Brain microvascular endothelial cell (primary cell): ENCODE measurements around the gene ZC3H11A.

Source experiments
- DNase-seq: peaks from one replicate; pipeline ENCODE4 v3.0.0-alpha.2; 2020
- H3K27ac ChIP-seq: fragments of 250-450 bp; sonication (Bioruptor Pico); 2 replicates; pipeline ENCODE4 v1.5.1; 2020; ENCODE audit warnings: mild to moderate bottlenecking, moderate library complexity
- H3K27me3 ChIP-seq: fragments of 250-450 bp; sonication (Bioruptor Pico); replicated peaks from 2 replicates; pipeline ENCODE4 v1.5.1; 2020; ENCODE audit warnings: mild to moderate bottlenecking
- H3K36me3 ChIP-seq: fragments of 250-450 bp; sonication (Bioruptor Pico); replicated peaks from 2 replicates; pipeline ENCODE4 v1.5.1; 2020; ENCODE audit warnings: mild to moderate bottlenecking
- H3K4me3 ChIP-seq: 2 replicates; pipeline ENCODE4 v1.5.1; 2011; ENCODE audit warnings: low read depth, mild to moderate bottlenecking, control low read depth, low read length, moderate library complexity
- in situ Hi-C: cut with HindIII; loops from 2 replicates; pipeline ENCODE4 v1.10.0; 2017; ENCODE audit warnings: low sequenced_read_pairs, low pct_ligation_motif_present
- TF ChIP-seq, protein P1 (sequence below): IDR thresholded peaks from 2 replicates; pipeline ENCODE4 v1.5.1; 2011; ENCODE audit warnings: low read depth, mild to moderate bottlenecking, moderate library complexity, low read length, control low read depth, inconsistent platforms; ENCODE audit errors: missing control alignments

The ZC3H11A gene

DNA sequence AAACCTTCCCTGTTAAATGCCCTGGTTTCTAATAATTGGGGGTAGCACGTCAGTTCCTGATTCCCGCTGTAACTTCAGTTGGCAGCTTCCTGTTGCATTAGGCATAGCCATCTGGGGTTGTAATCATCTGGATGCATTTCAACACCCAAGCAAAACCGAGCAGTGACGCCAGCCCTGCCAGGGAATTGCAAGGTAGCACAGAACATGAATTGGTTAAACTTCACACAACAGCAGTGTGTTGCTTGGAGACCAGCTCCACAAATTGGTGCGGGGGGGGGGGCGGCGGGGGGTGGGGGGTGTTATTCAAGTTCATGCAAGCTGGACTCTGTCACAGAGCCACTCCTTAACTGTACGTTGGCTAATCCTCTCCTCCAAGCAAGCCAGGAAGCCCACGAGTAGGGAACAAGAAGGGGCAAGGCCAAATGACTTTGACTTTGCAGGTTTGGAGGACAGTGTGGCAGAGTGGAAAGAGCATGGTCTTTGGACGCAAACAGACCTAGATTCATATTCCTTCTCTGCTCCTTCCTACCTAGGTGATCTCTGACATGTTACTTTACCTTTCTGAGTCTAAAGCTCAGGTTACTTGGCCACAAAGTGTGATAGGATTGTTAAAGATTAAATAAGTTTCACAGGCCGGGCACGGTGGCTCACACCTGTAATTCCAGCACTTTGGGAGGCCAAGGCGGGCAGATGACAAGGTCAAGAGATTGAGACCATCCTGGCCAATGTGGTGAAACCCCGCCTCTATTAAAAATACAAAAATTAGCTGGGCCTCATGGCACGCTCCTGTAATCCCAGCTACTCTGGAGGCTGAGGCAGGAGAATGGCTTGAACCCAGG is 25.7 kb upstream of the ZC3H11A start:
- TF ChIP-seq, protein P1, sequence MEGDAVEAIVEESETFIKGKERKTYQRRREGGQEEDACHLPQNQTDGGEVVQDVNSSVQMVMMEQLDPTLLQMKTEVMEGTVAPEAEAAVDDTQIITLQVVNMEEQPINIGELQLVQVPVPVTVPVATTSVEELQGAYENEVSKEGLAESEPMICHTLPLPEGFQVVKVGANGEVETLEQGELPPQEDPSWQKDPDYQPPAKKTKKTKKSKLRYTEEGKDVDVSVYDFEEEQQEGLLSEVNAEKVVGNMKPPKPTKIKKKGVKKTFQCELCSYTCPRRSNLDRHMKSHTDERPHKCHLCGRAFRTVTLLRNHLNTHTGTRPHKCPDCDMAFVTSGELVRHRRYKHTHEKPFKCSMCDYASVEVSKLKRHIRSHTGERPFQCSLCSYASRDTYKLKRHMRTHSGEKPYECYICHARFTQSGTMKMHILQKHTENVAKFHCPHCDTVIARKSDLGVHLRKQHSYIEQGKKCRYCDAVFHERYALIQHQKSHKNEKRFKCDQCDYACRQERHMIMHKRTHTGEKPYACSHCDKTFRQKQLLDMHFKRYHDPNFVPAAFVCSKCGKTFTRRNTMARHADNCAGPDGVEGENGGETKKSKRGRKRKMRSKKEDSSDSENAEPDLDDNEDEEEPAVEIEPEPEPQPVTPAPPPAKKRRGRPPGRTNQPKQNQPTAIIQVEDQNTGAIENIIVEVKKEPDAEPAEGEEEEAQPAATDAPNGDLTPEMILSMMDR, result no peak
- Histone ChIP-seq H3K27me3 (no peaks in the 10 kb centered on the region), H3K4me3 (no peak overlapping the region), H3K36me3 (no peaks in the 10 kb centered on the region), H3K27ac (no peak overlapping the region)
- DNase-seq, result peak; percentile 38
- in situ Hi-C loops, result no loop called here

DNA sequence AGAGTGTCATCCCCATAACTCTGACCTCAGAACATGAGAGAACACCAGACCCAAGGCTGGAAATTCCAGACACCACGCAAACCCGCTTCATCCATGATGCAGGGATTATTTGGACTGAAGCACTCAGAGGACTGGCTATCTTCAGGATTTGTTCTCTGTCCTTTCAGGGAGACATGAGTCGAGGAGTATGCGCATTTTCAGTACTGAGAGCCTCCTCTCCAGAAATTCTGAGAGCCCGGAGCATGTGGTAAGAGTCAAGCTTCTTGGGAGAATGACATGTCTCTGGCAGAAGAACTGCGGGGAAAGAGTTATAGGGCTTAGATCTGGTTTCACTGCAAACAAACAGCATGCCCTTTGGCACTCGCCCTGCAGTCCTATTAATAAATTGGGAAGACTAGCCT is 23.5 kb upstream of the ZC3H11A start:
- DNase-seq, result peak; percentile 23
- no peak overlapping the region for H3K27ac ChIP-seq
- in situ Hi-C loops, result no loop called here
- H3K4me3 ChIP-seq, result no peak overlapping the region
- TF ChIP-seq, protein P1, result no peak
- H3K36me3 ChIP-seq, result no peaks in the 10 kb centered on the region
- no peaks in the 10 kb centered on the region for H3K27me3 ChIP-seq

DNA sequence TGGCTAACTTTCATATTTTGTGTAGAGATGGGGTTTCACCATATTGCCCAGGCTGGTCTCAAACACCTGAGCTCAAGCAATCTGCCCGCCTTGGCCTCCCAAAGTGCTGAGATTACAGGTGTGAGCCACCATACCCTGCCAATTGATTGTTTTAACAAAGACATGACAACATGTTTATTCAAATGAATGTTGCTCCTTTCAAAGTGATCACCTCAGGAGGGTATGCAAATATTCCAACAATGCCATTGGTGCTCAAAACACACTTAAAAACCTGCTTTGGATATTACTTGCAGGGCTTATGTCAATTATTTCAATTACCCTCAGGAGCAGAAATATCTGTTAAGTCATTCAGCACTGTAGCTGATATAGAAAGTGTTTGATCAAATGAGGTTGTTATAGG is 22.6 kb upstream of the ZC3H11A start:
- Histone ChIP-seq H3K36me3 (no peaks in the 10 kb centered on the region), H3K27ac (no peak overlapping the region), H3K4me3 (no peak overlapping the region), H3K27me3 (no peaks in the 10 kb centered on the region)
- TF ChIP-seq, protein P1, result no peak
- in situ Hi-C loops, result no loop called here
- DNase-seq, result no peak

DNA sequence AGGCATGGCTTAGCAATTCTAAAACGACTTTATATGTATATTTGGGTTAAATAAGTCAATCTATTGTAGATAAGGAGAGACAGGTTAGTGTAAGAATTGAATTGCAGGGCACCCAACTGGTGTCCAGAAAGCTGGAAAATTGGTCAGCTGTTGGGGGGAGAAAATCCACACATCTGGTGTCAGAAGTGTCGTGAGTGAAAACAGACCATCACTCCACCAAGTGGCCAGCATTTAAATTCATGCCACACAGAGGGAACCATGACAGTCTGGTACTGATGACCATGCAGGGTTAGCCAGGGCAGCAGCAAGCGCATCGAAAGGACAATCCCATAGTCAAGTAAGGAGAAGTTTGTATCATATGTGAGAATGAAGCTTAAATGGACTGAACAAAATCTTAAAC is 18.8 kb upstream of the ZC3H11A start:
- Histone ChIP-seq H3K36me3 (no peaks in the 10 kb centered on the region), H3K27ac (no peak overlapping the region), H3K27me3 (no peaks in the 10 kb centered on the region), H3K4me3 (no peak overlapping the region)
- no peak for DNase-seq
- in situ Hi-C loops, result no loop called here
- TF ChIP-seq, protein P1, result peak; percentile 26

DNA sequence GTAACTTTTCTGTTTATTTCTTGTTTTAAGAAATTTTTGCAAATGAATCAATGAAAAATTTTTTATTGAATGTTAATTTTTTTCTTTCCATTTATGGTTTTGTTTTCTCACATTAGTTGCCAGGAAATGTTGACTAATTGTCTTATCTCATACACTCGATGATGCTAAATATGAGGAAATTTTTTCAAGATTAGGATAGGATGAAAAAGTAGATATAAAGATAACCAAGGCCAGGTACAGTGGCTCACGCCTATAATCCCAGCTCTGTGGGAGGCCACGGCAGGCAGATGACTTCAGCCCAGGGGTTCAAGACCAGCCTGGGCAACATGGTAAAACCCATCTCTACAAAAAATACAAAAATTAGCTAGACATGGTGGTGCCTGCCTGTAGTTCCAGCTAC is 17.8 kb upstream of the ZC3H11A start:
- Histone ChIP-seq H3K27me3 (no peaks in the 10 kb centered on the region), H3K36me3 (no peaks in the 10 kb centered on the region), H3K4me3 (no peak overlapping the region), H3K27ac (no peak overlapping the region)
- no peak for DNase-seq
- TF ChIP-seq, protein P1, result no peak
- in situ Hi-C loops, result no loop called here

DNA sequence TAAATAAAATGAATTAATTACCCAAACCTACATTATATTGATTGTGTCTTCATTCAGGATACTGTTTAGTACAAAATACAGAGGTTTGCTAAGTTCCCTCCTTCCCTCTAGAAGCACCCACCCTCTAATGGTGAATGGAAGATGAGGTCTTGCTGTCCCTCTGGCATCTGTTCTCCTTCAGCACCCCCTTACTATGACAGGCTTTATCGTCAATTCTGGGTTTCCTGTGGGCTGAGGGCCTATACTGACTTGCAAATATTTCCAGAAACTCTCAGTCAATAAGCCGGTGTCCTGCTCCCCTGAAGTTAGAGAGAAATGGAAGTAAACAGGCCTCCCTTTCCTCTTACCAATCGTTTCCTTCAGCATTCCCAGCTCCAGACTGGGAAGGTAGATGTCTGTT is 17.3 kb upstream of the ZC3H11A start:
- no peak overlapping the region for H3K27ac ChIP-seq
- in situ Hi-C loops, result no loop called here
- no peaks in the 10 kb centered on the region for H3K27me3 ChIP-seq
- H3K4me3 ChIP-seq, result no peak overlapping the region
- no peak for DNase-seq
- TF ChIP-seq, protein P1, result no peak
- no peaks in the 10 kb centered on the region for H3K36me3 ChIP-seq
